ENCODE measurements around the gene OSBPL3. TPM values are rescaled to one million over a fixed set of nuclear protein-coding genes. Genes with fewer than 3 reads are reported as not detected.

The OSBPL3 gene
- total and polyA plus RNA-seq, 2 donors from 2014 or later = 8.6 to 40.5 TPM

- H3K9me3 ChIP-seq (ENCODE audit: control insufficient read depth in 2 of 3, insufficient read depth in 1 of 3, low read length in 3 of 3) = peaks cover 0 to 3% (median 0%) of the 10 kb centered on the region in 3 donors
- DNase-seq (no peak), FAIRE-seq (no peak)
- intact Hi-C loops (cut with DNase I) = no loop called here
- no peak overlapping the region for H3K4me3 ChIP-seq (ENCODE audit: low read length in 3 of 3)
- H3K9ac ChIP-seq (ENCODE audit: low read length in 3 of 3) = no peak overlapping the region
- no peaks in the 10 kb centered on the region for H3K4me1 ChIP-seq (ENCODE audit: control insufficient read depth in 2 of 3, insufficient read depth in 2 of 3, low read depth in 1 of 3, low read length in 3 of 3)
- H3K27ac ChIP-seq (ENCODE audit: low read depth in 2 of 2, low read length in 2 of 2) = no peak overlapping the region
- H3K36me3 ChIP-seq (ENCODE audit: control insufficient read depth in 2 of 3, insufficient read depth in 3 of 3, low read length in 3 of 3) = no peaks in the 10 kb centered on the region
- no peaks in the 10 kb centered on the region for H3K27me3 ChIP-seq (ENCODE audit: control insufficient read depth, insufficient read depth, low read length)
- TF ChIP-seq CTCF (IDR thresholded peaks at IDR 0.05; ENCODE audit: borderline replicate concordance, extremely low read depth, insufficient read depth) = no peak
These were observed 27.7 kb upstream of the OSBPL3 start for GRCh38 chr7:25007668-25008067.

- intact Hi-C loops (cut with DNase I) = no loop called here
- TF ChIP-seq CTCF (IDR thresholded peaks at IDR 0.05; ENCODE audit: borderline replicate concordance, extremely low read depth, insufficient read depth) = no peak
- no peaks in the 10 kb centered on the region for H3K4me1 ChIP-seq (ENCODE audit: control insufficient read depth in 2 of 3, insufficient read depth in 2 of 3, low read depth in 1 of 3, low read length in 3 of 3)
- peaks cover 0 to 3% (median 0%) of the 10 kb centered on the region in 3 donors for H3K9me3 ChIP-seq (ENCODE audit: control insufficient read depth in 2 of 3, insufficient read depth in 1 of 3, low read length in 3 of 3)
- no peak overlapping the region for H3K4me3 ChIP-seq (ENCODE audit: low read length in 3 of 3)
- FAIRE-seq (no peak), DNase-seq (no peak)
- H3K9ac ChIP-seq (ENCODE audit: low read length in 3 of 3) = no peak overlapping the region
- H3K36me3 ChIP-seq (ENCODE audit: control insufficient read depth in 2 of 3, insufficient read depth in 3 of 3, low read length in 3 of 3) = no peaks in the 10 kb centered on the region
- H3K27ac ChIP-seq (ENCODE audit: low read depth in 2 of 2, low read length in 2 of 2) = no peak overlapping the region
- no peaks in the 10 kb centered on the region for H3K27me3 ChIP-seq (ENCODE audit: control insufficient read depth, insufficient read depth, low read length)
These were observed 26.3 kb upstream of the OSBPL3 start for GRCh38 chr7:25006276-25006675.

- FAIRE-seq (no peak), DNase-seq (no peak)
- Histone ChIP-seq H3K9ac (ENCODE audit: low read length in 3 of 3) (no peak overlapping the region), H3K27me3 (ENCODE audit: control insufficient read depth, insufficient read depth, low read length) (no peaks in the 10 kb centered on the region), H3K27ac (ENCODE audit: low read depth in 2 of 2, low read length in 2 of 2) (no peak overlapping the region), H3K4me3 (ENCODE audit: low read length in 3 of 3) (no peak overlapping the region), H3K4me1 (ENCODE audit: control insufficient read depth in 2 of 3, insufficient read depth in 2 of 3, low read depth in 1 of 3, low read length in 3 of 3) (no peaks in the 10 kb centered on the region), H3K9me3 (ENCODE audit: control insufficient read depth in 2 of 3, insufficient read depth in 1 of 3, low read length in 3 of 3) (peaks cover 0 to 3% (median 0%) of the 10 kb centered on the region in 3 donors), H3K36me3 (ENCODE audit: control insufficient read depth in 2 of 3, insufficient read depth in 3 of 3, low read length in 3 of 3) (no peaks in the 10 kb centered on the region)
- intact Hi-C loops (cut with DNase I) = no loop called here
- TF ChIP-seq CTCF (IDR thresholded peaks at IDR 0.05; ENCODE audit: borderline replicate concordance, extremely low read depth, insufficient read depth) = no peak
These were observed 25.7 kb upstream of the OSBPL3 start for GRCh38 chr7:25005658-25006057.

- TF ChIP-seq CTCF (IDR thresholded peaks at IDR 0.05; ENCODE audit: borderline replicate concordance, extremely low read depth, insufficient read depth) = no peak
- intact Hi-C loops (cut with DNase I) = no loop called here
These were observed 22.8 kb upstream of the OSBPL3 start for GRCh38 chr7:25002786-25003185.

More at GRCh38 chr7:25002786-25003185, 22.8 kb upstream of the OSBPL3 start:
- Histone ChIP-seq H3K9ac (ENCODE audit: low read length in 3 of 3) (no peak overlapping the region), H3K27ac (ENCODE audit: low read depth in 2 of 2, low read length in 2 of 2) (no peak overlapping the region), H3K4me3 (ENCODE audit: low read length in 3 of 3) (no peak overlapping the region), H3K4me1 (ENCODE audit: control insufficient read depth in 2 of 3, insufficient read depth in 2 of 3, low read depth in 1 of 3, low read length in 3 of 3) (no peaks in the 10 kb centered on the region), H3K9me3 (ENCODE audit: control insufficient read depth in 2 of 3, insufficient read depth in 1 of 3, low read length in 3 of 3) (no peaks in the 10 kb centered on the region), H3K36me3 (ENCODE audit: control insufficient read depth in 2 of 3, insufficient read depth in 3 of 3, low read length in 3 of 3) (no peaks in the 10 kb centered on the region), H3K27me3 (ENCODE audit: control insufficient read depth, insufficient read depth, low read length) (no peaks in the 10 kb centered on the region)
- DNase-seq (no peak), FAIRE-seq (no peak)

All from kidney (tissue), 14 donors.